ENCODE results near the gene PIK3AP1.

The PIK3AP1 gene

GRCh38 chr10:96625173-96625572 lies 95.1 kb downstream of the PIK3AP1 start:
- no peaks in the 10 kb centered on the region for H3K9me3 ChIP-seq
- H3K27me3 ChIP-seq, result no peaks in the 10 kb centered on the region
- no peak overlapping the region for H3K27ac ChIP-seq
- no peaks in the 10 kb centered on the region for H3K4me1 ChIP-seq (ENCODE audit: control insufficient read depth in 1 of 2, insufficient read depth in 1 of 2, low read depth in 1 of 2, low read length in 1 of 2)
- H3K4me3 ChIP-seq (ENCODE audit: low read depth in 1 of 2, low read length in 1 of 2), result no peak overlapping the region
- peaks cover 89% of the 10 kb centered on the region for H3K36me3 ChIP-seq
- no peak for TF ChIP-seq CTCF (IDR thresholded peaks at IDR 0.05)

GRCh38 chr10:96622013-96622787 lies 98.1 kb downstream of the PIK3AP1 start:
- no peak for TF ChIP-seq CTCF (IDR thresholded peaks at IDR 0.05)
- H3K27ac ChIP-seq, result no peak overlapping the region
- no peaks in the 10 kb centered on the region for H3K4me1 ChIP-seq (ENCODE audit: control insufficient read depth in 1 of 2, insufficient read depth in 1 of 2, low read depth in 1 of 2, low read length in 1 of 2)
- no peak overlapping the region for H3K4me3 ChIP-seq (ENCODE audit: low read depth in 1 of 2, low read length in 1 of 2)
- peaks cover 100% of the 10 kb centered on the region for H3K36me3 ChIP-seq
- no peaks in the 10 kb centered on the region for H3K27me3 ChIP-seq
- H3K9me3 ChIP-seq, result no peaks in the 10 kb centered on the region

GRCh38 chr10:96619796-96620773 lies 100.2 kb downstream of the PIK3AP1 start:
- Histone ChIP-seq H3K9me3 (no peaks in the 10 kb centered on the region), H3K4me3 (ENCODE audit: low read depth in 1 of 2, low read length in 1 of 2) (no peak overlapping the region), H3K36me3 (peaks cover 100% of the 10 kb centered on the region), H3K27ac (no peak overlapping the region), H3K27me3 (no peaks in the 10 kb centered on the region), H3K4me1 (ENCODE audit: control insufficient read depth in 1 of 2, insufficient read depth in 1 of 2, low read depth in 1 of 2, low read length in 1 of 2) (no peaks in the 10 kb centered on the region)
- no peak for TF ChIP-seq CTCF (IDR thresholded peaks at IDR 0.05)

GRCh38 chr10:96619120-96619519 lies 101.2 kb downstream of the PIK3AP1 start:
- Histone ChIP-seq H3K36me3 (peaks cover 100% of the 10 kb centered on the region), H3K4me1 (ENCODE audit: control insufficient read depth in 1 of 2, insufficient read depth in 1 of 2, low read depth in 1 of 2, low read length in 1 of 2) (no peaks in the 10 kb centered on the region), H3K9me3 (no peaks in the 10 kb centered on the region), H3K27ac (no peak overlapping the region), H3K4me3 (ENCODE audit: low read depth in 1 of 2, low read length in 1 of 2) (no peak overlapping the region), H3K27me3 (no peaks in the 10 kb centered on the region)
- TF ChIP-seq CTCF (IDR thresholded peaks at IDR 0.05), result no peak

GRCh38 chr10:96618653-96619052 lies 101.7 kb downstream of the PIK3AP1 start:
- no peak overlapping the region for H3K4me3 ChIP-seq (ENCODE audit: low read depth in 1 of 2, low read length in 1 of 2)
- H3K36me3 ChIP-seq, result peaks cover 100% of the 10 kb centered on the region
- no peak overlapping the region for H3K27ac ChIP-seq
- TF ChIP-seq CTCF (IDR thresholded peaks at IDR 0.05), result no peak
- no peaks in the 10 kb centered on the region for H3K4me1 ChIP-seq (ENCODE audit: control insufficient read depth in 1 of 2, insufficient read depth in 1 of 2, low read depth in 1 of 2, low read length in 1 of 2)
- no peaks in the 10 kb centered on the region for H3K9me3 ChIP-seq
- H3K27me3 ChIP-seq, result no peaks in the 10 kb centered on the region

All from neutrophil (primary cell).